ENCODE measurements around the gene TMPRSS9. TPM values are rescaled to one million over a fixed set of nuclear protein-coding genes. Genes with fewer than 3 reads are reported as not detected.

TMPRSS9 gene
- polyA plus RNA-seq, 1 donor (not counting 4 experiments of a cell fraction or from before 2014, with no cell fraction given) = not detected

GRCh38 chr19:2436384-2436783 lies 76.3 kb downstream of the TMPRSS9 start:
- Histone ChIP-seq H3K4me3 (ENCODE audit: control insufficient read depth in 2 of 3, extremely low read depth in 1 of 3, insufficient read depth in 2 of 3, low read depth in 1 of 3, low read length in 3 of 3) (no peak overlapping the region), H3K9me3 (ENCODE audit: control insufficient read depth, low read depth, low read length) (no peaks in the 10 kb centered on the region), H3K4me2 (ENCODE audit: control insufficient read depth, extremely low read depth, insufficient read depth, low read depth, low read length) (no peak overlapping the region), H2AFZ (ENCODE audit: control insufficient read depth, low read length) (no peak overlapping the region), H3K9me1 (ENCODE audit: control insufficient read depth, extremely low read depth, insufficient read depth, low read length) (no peaks in the 10 kb centered on the region), H3K27ac (ENCODE audit: control insufficient read depth, insufficient read depth, low read length) (no peak overlapping the region), H3K27me3 (ENCODE audit: control insufficient read depth, extremely low read depth, insufficient read depth, low read length) (no peaks in the 10 kb centered on the region), H3K79me2 (ENCODE audit: control insufficient read depth, insufficient read depth, low read length) (peaks cover 25% of the 10 kb centered on the region), H4K20me1 (ENCODE audit: control insufficient read depth, extremely low read depth, insufficient read depth, low read length) (peaks cover 3% of the 10 kb centered on the region), H3K4me1 (ENCODE audit: control insufficient read depth, extremely low read depth, insufficient read depth, low read length) (no peaks in the 10 kb centered on the region), H3K36me3 (ENCODE audit: control insufficient read depth in 2 of 2, extremely low read depth in 1 of 2, insufficient read depth in 2 of 2, low read length in 2 of 2) (peaks cover 14 to 22% of the 10 kb centered on the region in 2 experiments), H3K9ac (ENCODE audit: control insufficient read depth, extremely low read depth, insufficient read depth, low read length) (no peak overlapping the region)
- dilution Hi-C loops (cut with MboI; ENCODE audit: extremely low pct_ligation_motif_present, low sequenced_read_pairs) = no loop called here
- no peak for DNase-seq (ENCODE audit: low read depth, low spot score)
- FAIRE-seq = no peak
- TF ChIP-seq EZH2 (IDR thresholded peaks at IDR 0.05; ENCODE audit: low read length) (no peak), CTCF (optimal IDR thresholded peaks at IDR 0.05 in 1 of 3, IDR thresholded peaks at IDR 0.05 in 1 of 3, conservative IDR thresholded peaks at IDR 0.05 in 1 of 3; ENCODE audit: extremely low read depth in 1 of 3, insufficient read depth in 2 of 3, low read length in 3 of 3) (no peak)

GRCh38 chr19:2436926-2437325 lies 76.9 kb downstream of the TMPRSS9 start:
- FAIRE-seq = no peak
- no peak overlapping the region for H3K4me3 ChIP-seq (ENCODE audit: control insufficient read depth in 2 of 3, extremely low read depth in 1 of 3, insufficient read depth in 2 of 3, low read depth in 1 of 3, low read length in 3 of 3)
- H3K9ac ChIP-seq (ENCODE audit: control insufficient read depth, extremely low read depth, insufficient read depth, low read length) = no peak overlapping the region
- no peak overlapping the region for H3K27ac ChIP-seq (ENCODE audit: control insufficient read depth, insufficient read depth, low read length)
- DNase-seq (ENCODE audit: low read depth, low spot score) = no peak
- H3K27me3 ChIP-seq (ENCODE audit: control insufficient read depth, extremely low read depth, insufficient read depth, low read length) = no peaks in the 10 kb centered on the region
- no peaks in the 10 kb centered on the region for H3K4me1 ChIP-seq (ENCODE audit: control insufficient read depth, extremely low read depth, insufficient read depth, low read length)
- TF ChIP-seq CTCF (optimal IDR thresholded peaks at IDR 0.05 in 1 of 3, IDR thresholded peaks at IDR 0.05 in 1 of 3, conservative IDR thresholded peaks at IDR 0.05 in 1 of 3; ENCODE audit: extremely low read depth in 1 of 3, insufficient read depth in 2 of 3, low read length in 3 of 3) (no peak), EZH2 (IDR thresholded peaks at IDR 0.05; ENCODE audit: low read length) (no peak)
- dilution Hi-C loops (cut with MboI; ENCODE audit: extremely low pct_ligation_motif_present, low sequenced_read_pairs) = no loop called here
- peaks cover 12 to 27% of the 10 kb centered on the region in 2 experiments for H3K36me3 ChIP-seq (ENCODE audit: control insufficient read depth in 2 of 2, extremely low read depth in 1 of 2, insufficient read depth in 2 of 2, low read length in 2 of 2)
- peaks cover 6% of the 10 kb centered on the region for H4K20me1 ChIP-seq (ENCODE audit: control insufficient read depth, extremely low read depth, insufficient read depth, low read length)
- H3K9me1 ChIP-seq (ENCODE audit: control insufficient read depth, extremely low read depth, insufficient read depth, low read length) = no peaks in the 10 kb centered on the region
- peaks cover 30% of the 10 kb centered on the region for H3K79me2 ChIP-seq (ENCODE audit: control insufficient read depth, insufficient read depth, low read length)
- no peak overlapping the region for H3K4me2 ChIP-seq (ENCODE audit: control insufficient read depth, extremely low read depth, insufficient read depth, low read depth, low read length)
- H3K9me3 ChIP-seq (ENCODE audit: control insufficient read depth, low read depth, low read length) = no peaks in the 10 kb centered on the region
- no peak overlapping the region for H2AFZ ChIP-seq (ENCODE audit: control insufficient read depth, low read length)
